SK-N-SH (cell line): ENCODE results near the gene TMEM50A.
"Not testable (repeated sequence)": the region's sequence is repeated elsewhere in the genome, so short reads cannot be mapped to it uniquely, and the experiment has no call there.

Experiments
- CTCF ChIP-seq: fragments of 200-600 bp; sonication (generic); IDR thresholded peaks from 2 replicates; pipeline ENCODE4 v1.6.1; 2017; ENCODE audit warnings: antibody characterized with exemption, mild to moderate bottlenecking, moderate library complexity
- EP300 ChIP-seq, 2 experiments: IDR thresholded peaks; 2 replicates each; pipeline versions ENCODE4 v1.4.0 to v1.6.1; 2012; ENCODE audit warnings: borderline replicate concordance in 1 of 2, low read depth in 1 of 2, low read length in 1 of 2
- MEF2A ChIP-seq: IDR thresholded peaks from 2 replicates; pipeline ENCODE4 v1.4.0; 2012; ENCODE audit warnings: low read depth, borderline replicate concordance
- NRF1 ChIP-seq: IDR thresholded peaks from 2 replicates; pipeline ENCODE4 v1.6.1; 2012; ENCODE audit warnings: low read depth, mild to moderate bottlenecking, low read length
- RCOR1 ChIP-seq: fragments of 150-350 bp; IDR thresholded peaks from 2 replicates; pipeline ENCODE4 v1.6.1; 2017; ENCODE audit warnings: antibody characterized with exemption, low read length

GRCh38 chr1:25329336-25329735, 8.8 kb upstream of the TMEM50A start:
- not testable (repeated sequence) for TF ChIP-seq CTCF; MEF2A; RCOR1; EP300 (IDR thresholded peaks at IDR 0.05; ENCODE audit: borderline replicate concordance in 1 of 2, low read depth in 1 of 2, low read length in 1 of 2); NRF1
